ENCODE results near the gene PRKAR1B. TPM values are rescaled to one million over a fixed set of nuclear protein-coding genes. Genes with fewer than 3 reads are reported as not detected.
"Not testable (repeated sequence)": the region's sequence is repeated elsewhere in the genome, so short reads cannot be mapped to it uniquely, and the experiment has no call there.

PRKAR1B gene
- total and polyA plus RNA-seq, 8 donors = 16.3 to 43.5 (median 37.6) TPM

DNA sequence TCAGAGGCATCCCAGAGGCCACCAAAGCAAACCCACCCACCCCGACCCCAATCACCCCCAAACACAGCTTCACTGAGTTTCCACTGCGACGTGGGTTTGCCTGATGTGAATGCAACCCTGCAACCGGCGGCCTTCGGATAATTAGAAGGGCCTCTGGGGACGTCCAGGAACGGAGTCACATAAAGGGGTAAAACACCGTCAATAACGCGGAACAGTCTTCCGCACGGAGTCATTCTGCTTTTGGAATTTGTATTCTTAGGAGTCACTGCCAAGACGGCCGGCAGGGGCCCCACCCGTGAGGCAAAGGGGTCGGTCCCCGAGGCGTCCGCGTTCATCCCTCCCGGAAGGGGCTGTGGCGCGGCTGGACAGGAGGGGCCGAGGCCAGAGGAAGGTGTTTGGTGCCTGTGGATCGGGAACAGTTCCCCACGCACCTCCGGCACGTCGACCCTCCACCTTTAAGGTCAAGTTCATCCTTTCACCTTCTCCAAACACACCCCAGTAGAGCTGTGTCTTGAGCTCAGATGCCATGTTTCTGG, 170.7 kb downstream of the PRKAR1B start:
- intact Hi-C loops (cut with DNase I) = no loop called here

DNA sequence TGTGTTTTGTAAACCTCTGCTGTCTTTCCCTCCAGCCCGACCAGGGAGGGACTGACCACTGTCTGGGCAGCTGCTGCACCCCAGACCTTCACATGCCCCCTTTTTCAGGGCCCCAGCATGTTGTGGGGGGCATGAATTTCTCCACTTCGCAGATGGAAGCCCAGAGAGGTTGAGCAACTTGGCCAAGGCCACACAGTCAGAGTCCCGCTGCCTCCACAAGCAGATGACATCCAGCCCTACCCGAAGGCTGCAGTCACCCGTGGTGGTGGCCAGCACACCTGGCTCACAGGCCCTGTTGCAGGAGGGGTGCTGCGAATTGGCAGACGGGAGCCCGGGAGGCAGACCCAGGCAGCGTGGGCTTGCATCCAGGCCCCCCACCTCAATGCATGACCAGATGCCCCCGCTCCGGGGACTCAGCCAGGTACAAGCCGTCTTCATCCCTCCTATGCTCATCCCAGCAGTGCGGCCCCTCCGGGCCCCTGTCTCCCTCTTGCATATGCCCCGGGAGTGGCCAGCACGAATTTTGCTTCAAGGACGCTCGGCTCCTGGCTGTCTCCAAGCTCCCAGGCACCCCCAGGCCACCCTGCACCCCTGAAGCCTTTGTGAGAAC, 171.4 kb downstream of the PRKAR1B start:
- DNase-seq = peak in 1 of 4 donors; percentile 65
- Histone ChIP-seq H3K4me3 (no peak overlapping the region), H3K9me3 (no peaks in the 10 kb centered on the region), H3K4me1 (no peaks in the 10 kb centered on the region), H3K36me3 (no peaks in the 10 kb centered on the region), H3K27me3 (no peaks in the 10 kb centered on the region), H3K27ac (no peak overlapping the region)
- intact Hi-C loops (cut with DNase I) = no loop called here
- TF ChIP-seq, protein P1, sequence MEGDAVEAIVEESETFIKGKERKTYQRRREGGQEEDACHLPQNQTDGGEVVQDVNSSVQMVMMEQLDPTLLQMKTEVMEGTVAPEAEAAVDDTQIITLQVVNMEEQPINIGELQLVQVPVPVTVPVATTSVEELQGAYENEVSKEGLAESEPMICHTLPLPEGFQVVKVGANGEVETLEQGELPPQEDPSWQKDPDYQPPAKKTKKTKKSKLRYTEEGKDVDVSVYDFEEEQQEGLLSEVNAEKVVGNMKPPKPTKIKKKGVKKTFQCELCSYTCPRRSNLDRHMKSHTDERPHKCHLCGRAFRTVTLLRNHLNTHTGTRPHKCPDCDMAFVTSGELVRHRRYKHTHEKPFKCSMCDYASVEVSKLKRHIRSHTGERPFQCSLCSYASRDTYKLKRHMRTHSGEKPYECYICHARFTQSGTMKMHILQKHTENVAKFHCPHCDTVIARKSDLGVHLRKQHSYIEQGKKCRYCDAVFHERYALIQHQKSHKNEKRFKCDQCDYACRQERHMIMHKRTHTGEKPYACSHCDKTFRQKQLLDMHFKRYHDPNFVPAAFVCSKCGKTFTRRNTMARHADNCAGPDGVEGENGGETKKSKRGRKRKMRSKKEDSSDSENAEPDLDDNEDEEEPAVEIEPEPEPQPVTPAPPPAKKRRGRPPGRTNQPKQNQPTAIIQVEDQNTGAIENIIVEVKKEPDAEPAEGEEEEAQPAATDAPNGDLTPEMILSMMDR (IDR thresholded peaks at IDR 0.05) = no peak
- ATAC-seq = no peak

More for the DNA sequence above, 170.7 kb downstream of the PRKAR1B start:
- H3K4me1 ChIP-seq = no peaks in the 10 kb centered on the region
- H3K4me3 ChIP-seq = no peak overlapping the region
- no peaks in the 10 kb centered on the region for H3K27me3 ChIP-seq
- ATAC-seq (no peak), DNase-seq (peak in 1 of 4 donors; percentile 80)
- no peaks in the 10 kb centered on the region for H3K36me3 ChIP-seq
- H3K27ac ChIP-seq = no peak overlapping the region
- TF ChIP-seq, protein P1 (IDR thresholded peaks at IDR 0.05) = no peak
- H3K9me3 ChIP-seq = no peaks in the 10 kb centered on the region

DNA sequence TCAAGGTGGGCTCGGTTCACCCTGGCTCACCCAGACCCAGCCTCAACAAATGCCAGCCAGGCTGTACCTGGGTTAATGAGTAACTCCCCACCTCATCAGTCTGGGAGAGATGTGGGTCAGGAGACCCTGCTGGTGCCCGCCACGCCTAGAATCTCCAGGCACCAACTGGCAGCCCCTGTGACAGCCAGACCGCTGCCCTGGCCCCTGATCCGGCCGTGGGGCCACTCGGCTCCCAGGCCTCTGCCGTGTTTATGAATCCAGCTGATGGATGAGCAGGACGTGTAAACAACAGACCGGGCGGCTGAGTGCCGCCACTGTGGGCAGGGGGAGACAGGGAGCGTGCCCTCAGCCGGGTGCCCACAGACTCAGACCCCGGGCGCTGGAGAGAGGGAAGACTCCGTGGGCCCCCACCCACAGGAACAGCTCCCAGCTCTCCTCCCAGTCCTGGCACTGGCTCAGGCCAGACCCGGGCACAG, 173.4 kb downstream of the PRKAR1B start:
- Histone ChIP-seq H3K36me3 (no peaks in the 10 kb centered on the region), H3K9me3 (no peaks in the 10 kb centered on the region), H3K4me1 (no peaks in the 10 kb centered on the region), H3K4me3 (no peak overlapping the region), H3K27ac (no peak overlapping the region), H3K27me3 (no peaks in the 10 kb centered on the region)
- intact Hi-C loops (cut with DNase I) = no loop called here
- ATAC-seq (no peak), DNase-seq (peak in 2 of 4 donors; percentile 64 to 66)
- TF ChIP-seq, protein P1 (IDR thresholded peaks at IDR 0.05) = no peak

DNA sequence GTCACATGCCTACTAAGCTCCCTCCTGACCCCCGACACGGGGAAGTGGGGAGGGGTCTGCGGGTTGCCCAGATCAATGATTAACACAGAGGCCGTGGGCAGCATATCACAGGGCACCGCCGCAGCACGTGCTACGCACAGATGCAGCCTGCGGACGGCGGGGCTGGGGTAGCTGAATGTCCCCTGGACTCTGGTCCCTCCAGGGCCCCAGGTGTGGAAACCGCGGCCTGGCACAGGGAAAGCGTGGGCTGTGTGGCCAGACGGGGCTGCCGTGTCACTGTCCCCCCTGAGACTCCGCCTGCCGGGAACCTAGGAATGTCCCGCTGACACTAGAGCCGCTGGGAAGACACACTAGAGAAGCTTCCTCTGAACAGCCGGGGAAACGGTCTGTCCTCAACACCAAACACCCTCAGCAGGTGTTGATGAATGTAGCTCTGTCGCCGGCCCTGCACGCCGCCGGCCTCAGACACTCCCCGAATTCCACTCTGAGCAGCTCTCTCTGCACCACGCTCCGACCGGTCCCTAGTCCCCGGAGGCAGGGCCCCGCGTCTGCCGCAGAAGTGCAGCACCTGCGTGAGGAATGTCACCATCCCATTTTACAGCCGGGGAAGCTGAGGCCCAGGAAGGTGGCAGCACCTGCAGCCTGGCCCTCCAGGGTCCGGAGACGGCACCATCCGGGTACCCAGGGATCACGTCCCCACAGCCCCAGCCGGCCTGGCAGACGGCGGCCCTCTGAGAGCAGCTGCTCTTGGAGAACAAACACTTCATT, 174.0 kb downstream of the PRKAR1B start:
- DNase-seq (peak in 1 of 4 donors; percentile 71), ATAC-seq (peak; percentile 69)
- intact Hi-C loops (cut with DNase I) = no loop called here
- H3K36me3 ChIP-seq = no peaks in the 10 kb centered on the region
- no peak overlapping the region for H3K4me3 ChIP-seq
- H3K27ac ChIP-seq = no peak overlapping the region
- TF ChIP-seq, protein P1 (IDR thresholded peaks at IDR 0.05) = no peak
- H3K9me3 ChIP-seq = no peaks in the 10 kb centered on the region
- H3K4me1 ChIP-seq = no peaks in the 10 kb centered on the region
- H3K27me3 ChIP-seq = no peaks in the 10 kb centered on the region

DNA sequence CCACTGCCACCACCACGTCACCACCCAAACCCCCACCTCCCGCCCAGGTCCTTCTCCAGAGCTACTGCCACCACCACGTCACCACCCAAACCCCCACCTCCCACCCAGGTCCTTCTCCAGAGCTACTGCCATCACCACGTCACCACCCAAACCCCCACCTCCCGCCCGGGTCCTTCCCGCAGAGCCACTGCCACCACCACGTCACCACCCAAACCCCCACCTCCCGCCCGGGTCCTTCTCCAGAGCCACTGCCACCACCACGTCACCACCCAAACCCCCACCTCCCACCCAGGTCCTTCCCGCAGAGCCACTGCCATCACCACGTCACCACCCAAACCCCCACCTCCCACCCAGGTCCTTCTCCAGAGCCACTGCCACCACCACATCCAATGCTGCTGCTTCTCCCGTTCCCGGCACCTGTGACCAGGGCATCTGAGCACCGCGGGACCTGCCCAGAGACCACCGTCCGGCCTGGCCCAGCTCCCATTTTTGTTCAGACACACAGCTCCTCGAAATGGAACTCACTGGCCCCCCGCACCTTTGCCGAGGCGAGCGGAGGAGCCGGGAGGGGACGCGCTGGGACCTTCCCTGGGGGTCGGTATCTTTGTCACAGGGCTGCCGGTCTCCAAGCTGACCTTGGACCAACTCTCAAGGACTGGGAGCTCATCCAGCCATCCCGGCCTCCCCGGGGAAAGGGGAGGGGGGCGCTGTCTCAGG, 174.8 kb downstream of the PRKAR1B start:
- ATAC-seq; H3K27me3 ChIP-seq; H3K4me1 ChIP-seq; H3K36me3 ChIP-seq; H3K9me3 ChIP-seq; intact Hi-C loops (cut with DNase I); H3K27ac ChIP-seq; H3K4me3 ChIP-seq: not testable (repeated sequence)
- DNase-seq = peak in 1 of 4 donors; percentile 78

DNA sequence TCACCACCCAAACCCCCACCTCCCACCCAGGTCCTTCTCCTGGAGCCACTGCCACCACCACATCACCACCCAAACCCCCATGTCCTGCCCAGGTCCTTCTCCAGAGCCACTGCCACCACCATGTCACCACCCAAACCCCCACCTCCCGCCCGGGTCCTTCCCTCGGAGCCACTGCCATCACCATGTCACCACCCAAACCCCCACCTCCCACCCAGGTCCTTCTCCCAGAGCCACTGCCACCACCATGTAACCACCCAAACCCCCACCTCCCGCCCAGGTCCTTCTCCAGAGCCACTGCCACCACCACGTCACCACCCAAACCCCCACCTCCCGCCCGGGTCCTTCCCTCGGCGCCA, 175.5 kb downstream of the PRKAR1B start:
- intact Hi-C loops (cut with DNase I); ATAC-seq; H3K4me1 ChIP-seq; H3K9me3 ChIP-seq; H3K27ac ChIP-seq; H3K36me3 ChIP-seq; H3K4me3 ChIP-seq; H3K27me3 ChIP-seq: not testable (repeated sequence)
- DNase-seq = peak in 1 of 4 donors; percentile 31
